Glutamatergic neuron (in vitro differentiated cells): ENCODE measurements around the gene CMTM8. TPM values are rescaled to one million over a fixed set of nuclear protein-coding genes. Genes with fewer than 3 reads are reported as not detected.

Experiments
- DNase-seq: peaks from one replicate; pipeline ENCODE4 v3.0.0; 2022
- H3K27ac Mint-ChIP-seq: one replicate; pipeline ENCODE4 v1.8.0; 2020; ENCODE audit warnings: mild to moderate bottlenecking, mixed read lengths, inconsistent platforms; ENCODE audit not compliant: unreplicated experiment
- H3K27me3 Mint-ChIP-seq: one replicate; pipeline ENCODE4 v1.8.0; 2020; ENCODE audit warnings: mild to moderate bottlenecking, moderate library complexity, mixed read lengths, inconsistent platforms; ENCODE audit not compliant: unreplicated experiment
- H3K36me3 Mint-ChIP-seq: one replicate; pipeline ENCODE4 v1.8.0; 2020; ENCODE audit warnings: mild to moderate bottlenecking, mixed read lengths, inconsistent platforms; ENCODE audit not compliant: unreplicated experiment
- H3K4me1 Mint-ChIP-seq: one replicate; pipeline ENCODE4 v1.8.0; 2020; ENCODE audit warnings: mild to moderate bottlenecking, low read depth, mixed read lengths, inconsistent platforms; ENCODE audit not compliant: unreplicated experiment
- H3K4me3 Mint-ChIP-seq: one replicate; pipeline ENCODE4 v1.8.0; 2020; ENCODE audit warnings: mild to moderate bottlenecking, mixed read lengths, inconsistent platforms; ENCODE audit not compliant: unreplicated experiment
- H3K9me3 Mint-ChIP-seq: one replicate; pipeline ENCODE4 v1.8.0; 2020; ENCODE audit warnings: mild to moderate bottlenecking, moderate library complexity, mixed read lengths, inconsistent platforms; ENCODE audit not compliant: unreplicated experiment
- CTCF ChIP-seq: fragments of 200-600 bp; sonication (generic); IDR thresholded peaks from one replicate; pipeline ENCODE4 v1.5.0; 2021; ENCODE audit not compliant: partially characterized antibody, unreplicated experiment
- total RNA-seq: library from RNA; stranded (reverse); fragmentation: NEBNext Ultra II Directional; extraction: Animal tissue kit (Norgen Biotek cat#: 25700); gene quantifications from one replicate; pipeline ENCODE4 v1.2.1, GENCODE V29; 2021; ENCODE audit not compliant: unreplicated experiment

The CMTM8 gene
- total RNA-seq, 1 donor from 2014 or later = not detected

GRCh38 chr3:32349184-32349583 is 110.7 kb downstream of the CMTM8 start:
- no peak overlapping the region for H3K4me3 Mint-ChIP-seq
- TF ChIP-seq CTCF = no peak
- no peaks in the 10 kb centered on the region for H3K4me1 Mint-ChIP-seq
- H3K9me3 Mint-ChIP-seq = peaks cover 4% of the 10 kb centered on the region
- DNase-seq = no peak
- H3K36me3 Mint-ChIP-seq = no peaks in the 10 kb centered on the region
- H3K27me3 Mint-ChIP-seq = no peaks in the 10 kb centered on the region
- no peak overlapping the region for H3K27ac Mint-ChIP-seq

- Mint-ChIP-seq H3K4me3 (no peak overlapping the region), H3K36me3 (no peaks in the 10 kb centered on the region), H3K27ac (no peak overlapping the region), H3K27me3 (no peaks in the 10 kb centered on the region), H3K4me1 (no peaks in the 10 kb centered on the region), H3K9me3 (peaks cover 4% of the 10 kb centered on the region)
- no peak for DNase-seq
- TF ChIP-seq CTCF = no peak
Measured at GRCh38 chr3:32352563-32352962, 114.1 kb downstream of the CMTM8 start.

GRCh38 chr3:32353351-32353750 is 114.9 kb downstream of the CMTM8 start:
- DNase-seq = no peak
- H3K27ac Mint-ChIP-seq = no peak overlapping the region
- peaks cover 4% of the 10 kb centered on the region for H3K9me3 Mint-ChIP-seq
- H3K4me1 Mint-ChIP-seq = no peaks in the 10 kb centered on the region
- H3K4me3 Mint-ChIP-seq = no peak overlapping the region
- no peaks in the 10 kb centered on the region for H3K36me3 Mint-ChIP-seq
- no peak for TF ChIP-seq CTCF
- H3K27me3 Mint-ChIP-seq = no peaks in the 10 kb centered on the region

- no peaks in the 10 kb centered on the region for H3K4me1 Mint-ChIP-seq
- no peaks in the 10 kb centered on the region for H3K9me3 Mint-ChIP-seq
- no peak overlapping the region for H3K27ac Mint-ChIP-seq
- TF ChIP-seq CTCF = no peak
- no peaks in the 10 kb centered on the region for H3K36me3 Mint-ChIP-seq
- no peak overlapping the region for H3K4me3 Mint-ChIP-seq
- no peak for DNase-seq
- H3K27me3 Mint-ChIP-seq = no peaks in the 10 kb centered on the region
Measured at GRCh38 chr3:32354362-32354778, 115.9 kb downstream of the CMTM8 start.

GRCh38 chr3:32355751-32356291 is 117.3 kb downstream of the CMTM8 start:
- Mint-ChIP-seq H3K4me3 (no peak overlapping the region), H3K36me3 (no peaks in the 10 kb centered on the region), H3K27me3 (no peaks in the 10 kb centered on the region), H3K27ac (no peak overlapping the region), H3K9me3 (no peaks in the 10 kb centered on the region), H3K4me1 (peaks cover 2% of the 10 kb centered on the region)
- DNase-seq = no peak
- TF ChIP-seq CTCF = no peak
